ENCODE measurements around the gene KCTD7.

KCTD7 gene

GRCh38 chr7:66627151-66627681 is 1.5 kb upstream of the KCTD7 start:
- TF ChIP-seq CTCF (IDR thresholded peaks at IDR 0.05; ENCODE audit: low read length) (no peak), EZH2 (IDR thresholded peaks at IDR 0.05; ENCODE audit: borderline replicate concordance, low read length) (no peak)
- H3K79me2 ChIP-seq (ENCODE audit: insufficient read depth, low read length) = no peaks in the 10 kb centered on the region
- no peaks in the 10 kb centered on the region for H4K20me1 ChIP-seq (ENCODE audit: insufficient read depth, low read length)
- peak overlapping the region; percentile 11 for H3K4me3 ChIP-seq (ENCODE audit: low read depth, low read length, poor library complexity, severe bottlenecking)
- H3K9me3 ChIP-seq (ENCODE audit: low read length) = no peaks in the 10 kb centered on the region
- H2AFZ ChIP-seq (ENCODE audit: low read length) = peak overlapping the region; percentile 73
- H3K27me3 ChIP-seq (ENCODE audit: insufficient read depth, low read length) = no peaks in the 10 kb centered on the region
- H3K36me3 ChIP-seq (ENCODE audit: insufficient read depth, low read length) = no peaks in the 10 kb centered on the region
- H3F3A ChIP-seq (ENCODE audit: insufficient read depth, low read length) = peaks cover 7% of the 10 kb centered on the region; the same call in 1 of the 2 replicates
- peak overlapping the region; percentile 22 for H3K27ac ChIP-seq (ENCODE audit: low read depth, low read length, poor library complexity, severe bottlenecking)
- H3K9ac ChIP-seq (ENCODE audit: low read length) = peak overlapping the region; percentile 3; the same call in 1 of the 2 replicates
- H3K4me2 ChIP-seq (ENCODE audit: low read length) = peak overlapping the region; percentile 44; the same call in 1 of the 2 replicates
- H3K4me1 ChIP-seq (ENCODE audit: insufficient read depth, low read length, severe bottlenecking) = peaks cover 41% of the 10 kb centered on the region
- no peaks in the 10 kb centered on the region for H3K9me2 ChIP-seq (ENCODE audit: low read depth, low read length)

- Histone ChIP-seq H3K4me1 (ENCODE audit: insufficient read depth, low read length, severe bottlenecking) (peaks cover 45% of the 10 kb centered on the region), H3K27me3 (ENCODE audit: insufficient read depth, low read length) (no peaks in the 10 kb centered on the region), H3K79me2 (ENCODE audit: insufficient read depth, low read length) (no peaks in the 10 kb centered on the region), H2AFZ (ENCODE audit: low read length) (peak overlapping the region; percentile 2; the same call in 1 of the 2 replicates), H3K9me2 (ENCODE audit: low read depth, low read length) (no peaks in the 10 kb centered on the region), H3K4me3 (ENCODE audit: low read depth, low read length, poor library complexity, severe bottlenecking) (peak overlapping the region; percentile 71), H3F3A (ENCODE audit: insufficient read depth, low read length) (peaks cover 7% of the 10 kb centered on the region; the same call in 1 of the 2 replicates), H3K9me3 (ENCODE audit: low read length) (no peaks in the 10 kb centered on the region), H3K9ac (ENCODE audit: low read length) (peak overlapping the region; percentile 75), H4K20me1 (ENCODE audit: insufficient read depth, low read length) (no peaks in the 10 kb centered on the region), H3K4me2 (ENCODE audit: low read length) (peak overlapping the region; percentile 73), H3K27ac (ENCODE audit: low read depth, low read length, poor library complexity, severe bottlenecking) (peak overlapping the region; percentile 22), H3K36me3 (ENCODE audit: insufficient read depth, low read length) (no peaks in the 10 kb centered on the region)
- TF ChIP-seq EZH2 (IDR thresholded peaks at IDR 0.05; ENCODE audit: borderline replicate concordance, low read length) = no peak
- no peak for TF ChIP-seq CTCF (IDR thresholded peaks at IDR 0.05; ENCODE audit: low read length)
Observed at GRCh38 chr7:66627881-66628360, 760 bp upstream of the KCTD7 start.

GRCh38 chr7:66629222-66630062 is 761 bp downstream of the KCTD7 start:
- Histone ChIP-seq H3K27ac (ENCODE audit: low read depth, low read length, poor library complexity, severe bottlenecking) (peak overlapping the region; percentile 67), H3K27me3 (ENCODE audit: insufficient read depth, low read length) (no peaks in the 10 kb centered on the region), H3K9me2 (ENCODE audit: low read depth, low read length) (no peaks in the 10 kb centered on the region), H3K9ac (ENCODE audit: low read length) (peak overlapping the region; percentile 77), H3K79me2 (ENCODE audit: insufficient read depth, low read length) (no peaks in the 10 kb centered on the region), H3K4me1 (ENCODE audit: insufficient read depth, low read length, severe bottlenecking) (peaks cover 49% of the 10 kb centered on the region), H3F3A (ENCODE audit: insufficient read depth, low read length) (peaks cover 7% of the 10 kb centered on the region; the same call in 1 of the 2 replicates), H3K4me2 (ENCODE audit: low read length) (peak overlapping the region; percentile 63), H4K20me1 (ENCODE audit: insufficient read depth, low read length) (no peaks in the 10 kb centered on the region), H3K4me3 (ENCODE audit: low read depth, low read length, poor library complexity, severe bottlenecking) (peak overlapping the region; percentile 71), H2AFZ (ENCODE audit: low read length) (no peak overlapping the region), H3K36me3 (ENCODE audit: insufficient read depth, low read length) (peaks cover 7% of the 10 kb centered on the region; the same call in 1 of the 2 replicates), H3K9me3 (ENCODE audit: low read length) (no peaks in the 10 kb centered on the region)
- no peak for TF ChIP-seq EZH2 (IDR thresholded peaks at IDR 0.05; ENCODE audit: borderline replicate concordance, low read length)
- no peak for TF ChIP-seq CTCF (IDR thresholded peaks at IDR 0.05; ENCODE audit: low read length)
